ENCODE data around the gene INO80E. TPM values are rescaled to one million over a fixed set of nuclear protein-coding genes. Genes with fewer than 3 reads are reported as not detected.

INO80E gene
- 30.7 and 57.3 TPM in 2 replicates for total RNA-seq

GRCh38 chr16:29995911-29996765, at the start of gene INO80E:
INO80E (plus strand) TSS chr16:29996241; CDS start chr16:29996311, 70 bp downstream.

GRCh38 chr16:29961479-29962343, 34.3 kb upstream of the INO80E start, which contains the start of gene TMEM219:
TMEM219 (plus strand) TSS chr16:29962079; CDS start chr16:29963144, 1,065 bp downstream.

GRCh38 chr16:29973384-29974246, 22.4 kb upstream of the INO80E start, which contains the start of gene TAOK2:
TAOK2 (plus strand) TSS chr16:29973868; CDS start chr16:29977773, 3,905 bp downstream.

GRCh38 chr16:29995324-29995910, 624 bp upstream of the INO80E start, which contains the start of gene HIRIP3:
HIRIP3 (minus strand) TSS chr16:29995617; CDS start chr16:29995605, 12 bp downstream.

GRCh38 chr16:30010844-30011713, 15.0 kb downstream of the INO80E start, which contains the start of gene DOC2A:
DOC2A (minus strand) TSS chr16:30011027; CDS start chr16:30010222, 805 bp downstream.

GRCh38 chr16:30022887-30023286, 26.8 kb downstream of the INO80E start, which contains the start of gene C16orf92:
C16orf92 (plus strand) TSS chr16:30023198; CDS start chr16:30023341, 143 bp downstream.

GRCh38 chr16:30030841-30031413, 34.9 kb downstream of the INO80E start, which contains the start of gene TLCD3B:
TLCD3B (minus strand) TSS chr16:30031271; CDS start chr16:30030527, 744 bp downstream.

Other genes with a start within 250 kb of the INO80E start
- not detected in 2 replicates for gene ZG16, start 218.0 kb upstream of the INO80E start, total RNA-seq
- 39.2 and 48.9 TPM in 2 replicates for gene KIF22, start 205.5 kb upstream of the INO80E start, total RNA-seq
- gene MAZ, start 189.7 kb upstream of the INO80E start, total RNA-seq = 178 and 253 TPM in 2 replicates
- gene PRRT2, start 184.0 kb upstream of the INO80E start, total RNA-seq = 0.19 and 0.65 TPM in 2 replicates
- gene PAGR1, start 180.1 kb upstream of the INO80E start, total RNA-seq = 22.5 and 23.7 TPM in 2 replicates
- gene MVP, start 175.8 kb upstream of the INO80E start, total RNA-seq = 186 and 227 TPM in 2 replicates
- gene CDIPT, start 133.0 kb upstream of the INO80E start, total RNA-seq = 80.7 and 87.2 TPM in 2 replicates
- gene SEZ6L2, start 96.7 kb upstream of the INO80E start, total RNA-seq = 0.67 and 1.6 TPM in 2 replicates
- gene ASPHD1, start 95.8 kb upstream of the INO80E start, total RNA-seq = 0.33 and 0.48 TPM in 2 replicates
- gene KCTD13, start 70.0 kb upstream of the INO80E start, total RNA-seq = 14.7 and 17.0 TPM in 2 replicates
- 74.7 and 91.1 TPM in 2 replicates for gene TMEM219, start 34.2 kb upstream of the INO80E start, total RNA-seq
- gene TAOK2, start 22.4 kb upstream of the INO80E start, total RNA-seq = 115 and 128 TPM in 2 replicates
- 3.9 and 4.4 TPM in 2 replicates for gene HIRIP3, start 624 bp upstream of the INO80E start, total RNA-seq
- 0.29 TPM in 1 of 2 replicates, not detected in the other for gene DOC2A, start 14.8 kb downstream of the INO80E start, total RNA-seq
- not detected in 2 replicates for gene C16orf92, start 27.0 kb downstream of the INO80E start, total RNA-seq
- not detected in 2 replicates for gene TLCD3B, start 35.0 kb downstream of the INO80E start, total RNA-seq
- 719 and 1,079 TPM in 2 replicates for gene ALDOA, start 69.5 kb downstream of the INO80E start, total RNA-seq
- gene PPP4C, start 79.8 kb downstream of the INO80E start, total RNA-seq = 293 and 325 TPM in 2 replicates
- gene TBX6, start 95.7 kb downstream of the INO80E start, total RNA-seq = 0.10 and 0.33 TPM in 2 replicates
- 16.8 and 30.4 TPM in 2 replicates for gene YPEL3, start 100.0 kb downstream of the INO80E start, total RNA-seq
- 1.3 and 1.8 TPM in 2 replicates for gene GDPD3, start 117.3 kb downstream of the INO80E start, total RNA-seq
- 70.8 and 112 TPM in 2 replicates for gene MAPK3, start 127.0 kb downstream of the INO80E start, total RNA-seq
- 5.6 and 6.8 TPM in 2 replicates for gene CORO1A, start 187.4 kb downstream of the INO80E start, total RNA-seq
- 96.4 and 190 TPM in 2 replicates for gene BOLA2B, start 197.4 kb downstream of the INO80E start, total RNA-seq
- gene SLX1A, start 197.6 kb downstream of the INO80E start, total RNA-seq = 31.4 and 50.0 TPM in 2 replicates
- gene SULT1A3, start 203.0 kb downstream of the INO80E start, total RNA-seq = 12.4 and 13.7 TPM in 2 replicates

All from vein endothelial cell (primary cell).